Measurements from ENCODE around the gene PANK4. TPM values are rescaled to one million over a fixed set of nuclear protein-coding genes. Genes with fewer than 3 reads are reported as not detected.
A peak's percentile ranks its signal among the peaks of the same experiment; 100 is the strongest.

PANK4 gene
- total and polyA plus RNA-seq, 2 of the 8 experiments (the other 6 are each of a cell fraction or from before 2014, with no cell fraction given): 20.1 to 29.7 TPM

DNA sequence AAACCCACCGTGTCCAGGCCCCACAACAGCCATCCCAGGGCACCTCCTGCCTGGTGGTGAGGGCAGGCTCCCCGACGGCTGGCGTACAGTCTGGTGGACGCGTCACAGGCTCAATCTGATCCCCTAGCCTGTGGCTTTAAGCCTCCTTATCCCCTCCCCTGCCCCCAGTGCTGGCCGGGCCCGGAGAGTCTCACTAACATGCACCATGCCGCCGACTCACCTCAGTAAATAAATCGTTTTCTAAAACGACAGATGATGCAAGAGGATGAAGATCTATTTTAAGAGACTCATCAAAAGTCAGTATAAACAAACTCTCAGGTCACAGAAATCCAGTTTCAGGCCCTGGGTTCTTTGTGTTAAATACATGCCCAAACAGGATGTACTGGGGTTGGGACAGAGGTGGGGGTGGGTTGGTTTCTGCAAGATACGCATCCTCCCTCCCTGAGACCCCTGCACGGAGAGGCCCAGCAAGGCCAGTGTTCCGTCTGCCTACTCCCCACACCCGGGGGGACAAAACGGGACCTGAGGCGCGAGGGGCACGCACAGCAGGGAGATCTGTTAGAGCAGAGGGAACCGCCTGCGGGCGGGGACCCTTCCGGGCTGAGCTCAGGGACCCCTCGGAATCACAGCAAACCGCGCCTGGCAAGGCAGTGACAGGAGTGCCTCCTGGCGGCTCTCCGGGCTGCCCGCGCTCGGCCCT lies 3.1 kb downstream of the PANK4 start (continued):
- peak in 1 of 2 experiments; percentile 49; a peak in 1 of 4 replicates for TF ChIP-seq SIN3A (conservative IDR thresholded peaks at IDR 0.05 in 1 of 2, IDR thresholded peaks at IDR 0.05 in 1 of 2; ENCODE audit: low read depth in 1 of 2, low read length in 2 of 2)

Measured in H1 (cell line).